ENCODE measurements around the gene PXT1. TPM values are rescaled to one million over a fixed set of nuclear protein-coding genes. Genes with fewer than 3 reads are reported as not detected.

PXT1 gene
- total and polyA plus RNA-seq, 3 donors from 2014 or later, result 1.8 to 4.2 (median 3.6) TPM

GRCh38 chr6:36377594-36377993 is 65.1 kb downstream of the PXT1 start:
- H3K27ac ChIP-seq, result no peak overlapping the region
- intact Hi-C loops (cut with DNase I; ENCODE audit: low total_unique reads), result no loop called here
- H3K4me1 ChIP-seq, result peaks cover 10% of the 10 kb centered on the region
- DNase-seq, result no peak
- no peaks in the 10 kb centered on the region for H3K9me3 ChIP-seq
- H3K27me3 ChIP-seq, result no peaks in the 10 kb centered on the region
- TF ChIP-seq POLR2A (IDR thresholded peaks at IDR 0.05), result no peak
- no peak for TF ChIP-seq CTCF (IDR thresholded peaks at IDR 0.05)
- 45 to 53% methylated on average over 5 of the region's 5 CpGs for WGBS, 2 donors
- no peak overlapping the region for H3K4me3 ChIP-seq
- no peaks in the 10 kb centered on the region for H3K36me3 ChIP-seq (ENCODE audit: low read depth, missing control alignments)

GRCh38 chr6:36376742-36377141 is 65.9 kb downstream of the PXT1 start:
- Histone ChIP-seq H3K27me3 (no peaks in the 10 kb centered on the region), H3K9me3 (no peaks in the 10 kb centered on the region), H3K4me3 (no peak overlapping the region), H3K27ac (no peak overlapping the region), H3K36me3 (ENCODE audit: low read depth, missing control alignments) (no peaks in the 10 kb centered on the region), H3K4me1 (peaks cover 10% of the 10 kb centered on the region)
- WGBS, 2 donors, result 85 to 90% methylated on average over 8 of the region's 8 CpGs
- no peak for DNase-seq
- TF ChIP-seq CTCF (IDR thresholded peaks at IDR 0.05) (no peak), POLR2A (IDR thresholded peaks at IDR 0.05) (no peak)
- intact Hi-C loops (cut with DNase I; ENCODE audit: low total_unique reads), result no loop called here

DNA sequence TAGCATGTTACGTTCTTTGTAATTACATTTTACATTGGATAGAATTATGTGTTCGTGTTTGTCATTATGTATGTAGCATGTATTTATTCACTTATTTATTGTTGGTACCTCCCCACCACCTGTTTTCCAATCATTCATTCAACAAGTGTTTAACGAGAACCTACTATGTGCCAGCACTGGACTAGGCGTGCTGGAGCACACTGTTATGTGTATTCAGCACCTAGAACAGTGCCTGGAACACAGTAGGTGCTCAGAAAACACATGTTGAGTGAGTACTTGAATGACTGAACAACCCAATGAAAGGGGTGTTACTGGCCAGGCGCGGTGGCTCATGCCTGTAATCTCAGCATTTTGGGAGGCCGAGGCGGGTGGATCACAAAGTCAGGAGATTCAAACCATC is 66.5 kb downstream of the PXT1 start:
- H3K4me1 ChIP-seq, result peaks cover 10% of the 10 kb centered on the region
- no peak for TF ChIP-seq POLR2A (IDR thresholded peaks at IDR 0.05)
- no peak for TF ChIP-seq CTCF (IDR thresholded peaks at IDR 0.05)

DNA sequence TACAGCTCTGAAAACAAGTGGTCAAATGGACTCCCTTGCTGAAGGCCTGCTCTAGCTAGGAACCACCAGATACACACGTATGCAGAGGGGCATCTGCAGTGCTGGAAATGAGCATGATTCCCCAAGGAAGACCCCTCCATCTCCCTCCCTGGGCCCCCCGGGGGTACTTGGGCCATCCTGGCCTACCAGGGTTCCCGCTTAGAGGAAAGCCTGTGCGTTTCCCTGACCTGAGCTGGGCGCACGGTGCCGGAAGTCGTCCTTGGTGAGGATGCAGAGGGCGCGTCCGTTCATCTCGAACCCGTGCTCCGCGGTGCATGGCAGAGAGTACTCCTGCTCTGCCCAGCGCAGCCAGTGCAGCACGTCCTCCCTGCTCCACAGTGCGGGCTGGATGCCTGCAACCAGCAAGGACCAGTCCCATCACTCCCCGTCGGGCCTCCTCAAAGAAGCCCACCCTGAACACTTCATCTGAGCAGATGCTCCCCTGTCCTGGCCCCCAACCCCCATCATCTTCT is 67.0 kb downstream of the PXT1 start:
- Histone ChIP-seq H3K36me3 (ENCODE audit: low read depth, missing control alignments) (no peaks in the 10 kb centered on the region), H3K4me1 (peaks cover 10% of the 10 kb centered on the region), H3K4me3 (peak overlapping the region; percentile 0 to 1), H3K27me3 (no peaks in the 10 kb centered on the region), H3K27ac (no peak overlapping the region), H3K9me3 (no peaks in the 10 kb centered on the region)
- DNase-seq, result no peak
- no peak for TF ChIP-seq CTCF (IDR thresholded peaks at IDR 0.05)
- no peak for TF ChIP-seq POLR2A (IDR thresholded peaks at IDR 0.05)
- WGBS, 2 donors, result 95% methylated on average over 7 to 20 of the region's 20 CpGs
- intact Hi-C loops (cut with DNase I; ENCODE audit: low total_unique reads), result no loop called here

More for the DNA sequence above, 66.5 kb downstream of the PXT1 start:
- WGBS, 2 donors, result 91 to 93% methylated on average over 8 of the region's 8 CpGs
- Histone ChIP-seq H3K27me3 (no peaks in the 10 kb centered on the region), H3K9me3 (no peaks in the 10 kb centered on the region), H3K4me3 (peak overlapping the region; percentile 0 to 1), H3K36me3 (ENCODE audit: low read depth, missing control alignments) (no peaks in the 10 kb centered on the region), H3K27ac (no peak overlapping the region)
- no peak for DNase-seq
- intact Hi-C loops (cut with DNase I; ENCODE audit: low total_unique reads), result no loop called here

DNA sequence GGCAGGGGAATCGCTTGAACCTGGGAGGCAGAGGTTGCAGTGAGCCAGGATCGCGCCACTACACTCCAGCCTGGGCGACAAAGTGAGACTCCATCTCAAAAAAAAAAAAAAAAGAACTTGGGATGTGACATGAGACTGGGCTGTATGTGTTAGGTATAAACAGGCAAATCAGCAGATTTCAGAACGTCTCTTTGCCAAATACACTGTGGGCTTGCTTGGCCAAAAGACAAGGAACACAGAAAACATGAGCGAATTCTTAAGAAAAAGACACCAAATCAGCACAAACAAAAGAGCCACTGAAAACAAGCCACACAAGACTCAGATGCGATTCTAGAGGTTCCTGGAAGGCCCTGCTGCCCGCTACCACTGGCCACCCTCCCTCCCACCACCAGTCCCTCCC is 67.7 kb downstream of the PXT1 start:
- WGBS, 2 donors, result 57 to 67% methylated on average over 8 of the region's 8 CpGs
- Histone ChIP-seq H3K36me3 (ENCODE audit: low read depth, missing control alignments) (no peaks in the 10 kb centered on the region), H3K4me1 (peaks cover 10% of the 10 kb centered on the region), H3K27me3 (no peaks in the 10 kb centered on the region), H3K27ac (peak overlapping the region; percentile 27 to 57), H3K9me3 (no peaks in the 10 kb centered on the region), H3K4me3 (no peak overlapping the region)
- TF ChIP-seq CTCF (IDR thresholded peaks at IDR 0.05) (no peak), POLR2A (IDR thresholded peaks at IDR 0.05) (no peak)
- DNase-seq, result no peak
- intact Hi-C loops (cut with DNase I; ENCODE audit: low total_unique reads), result no loop called here

Measured in testis (tissue), 3 donors.